A673 (cell line): Measurements from ENCODE around the gene LRIG3. TPM values are rescaled to one million over a fixed set of nuclear protein-coding genes. Genes with fewer than 3 reads are reported as not detected.

Experiments used
- BruUV-seq: library from RNA; stranded (reverse); fragments of 400-500 nt; replicated peaks from 2 replicates; lab custom pipeline; 2021; lab: Mats Ljungman, UMichigan
- CTCF ChIA-PET: fragments of 300-600 bp; sonication (Branson Sonifier 250); formaldehyde crosslinking; loops from one replicate; lab custom pipeline; 2022; ENCODE audit warnings: antibody characterized with exemption; lab: Charles Lee
- POLR2A ChIA-PET: fragments of 300-600 bp; sonication (Branson Sonifier 250); formaldehyde crosslinking; loops from one replicate; lab custom pipeline; 2022; ENCODE audit warnings: antibody characterized with exemption; ENCODE audit not compliant: low non-redundant PET; lab: Charles Lee
- DNase-seq: peaks from one replicate; pipeline ENCODE4 v3.0.0-alpha.2; 2015; ENCODE audit warnings: low spot score
- H3K27ac ChIP-seq: fragments of 200-600 bp; sonication (generic); 2 replicates; pipeline ENCODE4 v1.5.1; 2016; ENCODE audit warnings: mixed run types, low read depth, mild to moderate bottlenecking, mixed read lengths, antibody characterized with exemption, low read length; ENCODE audit not compliant: poor library complexity, severe bottlenecking
- H3K27me3 ChIP-seq: fragments of 200-600 bp; sonication (generic); replicated peaks from 2 replicates; pipeline ENCODE4 v1.6.1; 2017; ENCODE audit warnings: mixed run types, low read depth, mild to moderate bottlenecking, mixed read lengths, antibody characterized with exemption, low read length; ENCODE audit not compliant: insufficient read depth, poor library complexity
- H3K36me3 ChIP-seq: fragments of 200-600 bp; sonication (generic); 2 replicates; pipeline ENCODE4 v1.6.1; 2016; ENCODE audit warnings: mixed run types, mild to moderate bottlenecking, mixed read lengths, antibody characterized with exemption, low read length; ENCODE audit not compliant: insufficient read depth, poor library complexity, severe bottlenecking
- H3K4me1 ChIP-seq: fragments of 200-600 bp; sonication (generic); 2 replicates; pipeline ENCODE4 v1.6.1; 2017; ENCODE audit warnings: mixed run types, mild to moderate bottlenecking, mixed read lengths, antibody characterized with exemption, low read length; ENCODE audit not compliant: insufficient read depth, poor library complexity, severe bottlenecking
- H3K4me3 ChIP-seq: fragments of 200-600 bp; sonication (generic); 2 replicates; pipeline ENCODE4 v1.5.1; 2016; ENCODE audit warnings: low read depth, mixed run types, mild to moderate bottlenecking, mixed read lengths, low read length; ENCODE audit not compliant: poor library complexity, severe bottlenecking
- H3K9me3 ChIP-seq: fragments of 200-600 bp; sonication (generic); 2 replicates; pipeline ENCODE4 v1.6.1; 2016; ENCODE audit warnings: mixed run types, low read depth, mild to moderate bottlenecking, mixed read lengths, antibody characterized with exemption, low read length; ENCODE audit not compliant: poor library complexity, severe bottlenecking
- EZH2 ChIP-seq: fragments of 200-600 bp; sonication (generic); IDR thresholded peaks from 2 replicates; pipeline ENCODE4 v1.6.1; 2017; ENCODE audit warnings: borderline replicate concordance, low read depth, mild to moderate bottlenecking, mixed read lengths, antibody characterized with exemption, low read length; ENCODE audit not compliant: poor library complexity, severe bottlenecking
- intact Hi-C: fragments of 100-400 bp; cut with micrococcal nuclease; formaldehyde crosslinking; loops from one replicate; pipeline ENCODE4 v1.10.0; 2022; ENCODE audit not compliant: unreplicated experiment
- total RNA-seq: library from RNA; stranded (reverse); gene quantifications from 2 replicates; pipeline ENCODE4 v1.2.3, GENCODE V29; 2021
- TF ChIP-seq, protein P1 (sequence below): fragments of 300-800, 200-600 bp; sonication (generic); conservative IDR thresholded peaks from 2 replicates; pipeline ENCODE4 v1.5.1; 2017; ENCODE audit warnings: low read depth, mild to moderate bottlenecking, antibody characterized with exemption, low read length, moderate library complexity, mixed read lengths

The LRIG3 gene
- total RNA-seq, 1 experiment from 2014 or later: 13.4 TPM

DNA sequence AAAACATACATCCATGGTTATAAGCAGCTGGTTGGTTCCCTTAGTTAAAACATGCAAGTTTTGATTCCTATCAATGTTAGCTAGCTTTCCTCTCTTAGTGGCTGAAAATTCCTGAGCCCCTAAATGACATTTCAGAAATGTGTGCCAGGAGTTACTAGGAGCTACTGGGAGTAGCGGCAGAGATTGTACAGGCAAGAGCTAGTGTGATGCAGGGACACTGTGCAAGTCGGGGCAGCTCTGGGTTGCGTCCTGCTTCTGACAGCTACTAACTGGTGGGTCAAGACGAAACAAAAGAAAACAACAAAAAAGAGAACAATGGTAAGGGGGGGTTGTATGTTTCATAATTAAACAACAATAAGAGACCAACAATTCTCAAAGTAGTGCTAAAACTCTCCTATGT is 35.4 kb downstream of the LRIG3 start:
- Histone ChIP-seq H3K4me1 (peaks cover 44% of the 10 kb centered on the region), H3K27me3 (no peaks in the 10 kb centered on the region), H3K27ac (no peak overlapping the region), H3K9me3 (no peaks in the 10 kb centered on the region), H3K36me3 (peaks cover 26% of the 10 kb centered on the region), H3K4me3 (no peak overlapping the region)
- ChIA-PET CTCF (no interaction called here), POLR2A (no interaction called here)
- TF ChIP-seq EZH2: no peak
- TF ChIP-seq, protein P1, sequence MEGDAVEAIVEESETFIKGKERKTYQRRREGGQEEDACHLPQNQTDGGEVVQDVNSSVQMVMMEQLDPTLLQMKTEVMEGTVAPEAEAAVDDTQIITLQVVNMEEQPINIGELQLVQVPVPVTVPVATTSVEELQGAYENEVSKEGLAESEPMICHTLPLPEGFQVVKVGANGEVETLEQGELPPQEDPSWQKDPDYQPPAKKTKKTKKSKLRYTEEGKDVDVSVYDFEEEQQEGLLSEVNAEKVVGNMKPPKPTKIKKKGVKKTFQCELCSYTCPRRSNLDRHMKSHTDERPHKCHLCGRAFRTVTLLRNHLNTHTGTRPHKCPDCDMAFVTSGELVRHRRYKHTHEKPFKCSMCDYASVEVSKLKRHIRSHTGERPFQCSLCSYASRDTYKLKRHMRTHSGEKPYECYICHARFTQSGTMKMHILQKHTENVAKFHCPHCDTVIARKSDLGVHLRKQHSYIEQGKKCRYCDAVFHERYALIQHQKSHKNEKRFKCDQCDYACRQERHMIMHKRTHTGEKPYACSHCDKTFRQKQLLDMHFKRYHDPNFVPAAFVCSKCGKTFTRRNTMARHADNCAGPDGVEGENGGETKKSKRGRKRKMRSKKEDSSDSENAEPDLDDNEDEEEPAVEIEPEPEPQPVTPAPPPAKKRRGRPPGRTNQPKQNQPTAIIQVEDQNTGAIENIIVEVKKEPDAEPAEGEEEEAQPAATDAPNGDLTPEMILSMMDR: no peak
- BruUV-seq: no TSS peak
- intact Hi-C loops: no loop called here
- DNase-seq: no peak

DNA sequence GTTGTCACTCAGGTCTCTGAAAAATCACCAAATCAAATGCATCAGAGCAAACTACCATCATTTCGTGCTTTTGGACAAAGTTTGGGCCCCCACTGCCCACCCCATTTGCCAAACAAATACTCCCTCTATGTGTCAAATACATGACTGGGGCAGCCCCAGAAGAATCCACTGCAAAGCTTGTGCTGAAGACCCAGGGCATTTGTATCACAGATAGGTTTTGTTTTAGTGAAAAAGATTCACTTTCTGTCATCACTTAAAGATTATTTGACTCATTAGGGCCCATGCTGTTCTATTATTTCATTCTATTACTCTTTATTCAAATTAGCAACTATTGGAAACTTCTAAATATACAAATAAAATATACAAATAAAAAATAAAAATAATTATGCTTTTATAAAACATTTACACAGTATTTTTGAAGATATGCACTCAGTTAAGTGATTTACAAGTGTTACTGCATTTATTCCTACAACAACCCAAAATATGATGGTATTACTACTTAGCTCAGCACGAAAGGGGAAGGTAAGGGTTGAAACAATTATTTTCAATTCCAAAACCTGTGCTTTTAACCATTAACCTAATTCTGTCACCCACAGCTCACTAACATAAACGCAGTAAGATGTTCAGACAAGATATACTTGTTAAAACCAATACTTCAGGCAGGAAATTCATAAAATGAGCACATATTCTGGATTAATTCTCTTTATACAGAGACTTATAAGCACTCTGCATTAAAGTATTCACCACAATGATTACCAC is 36.5 kb downstream of the LRIG3 start:
- no peaks in the 10 kb centered on the region for H3K27me3 ChIP-seq
- no peak for TF ChIP-seq EZH2
- TF ChIP-seq, protein P1: no peak
- intact Hi-C loops: no loop called here
- BruUV-seq: no TSS peak
- CTCF ChIA-PET: no interaction called here
- no peak overlapping the region for H3K27ac ChIP-seq
- no peaks in the 10 kb centered on the region for H3K9me3 ChIP-seq
- no peak for DNase-seq
- H3K36me3 ChIP-seq: peaks cover 35% of the 10 kb centered on the region
- no peak overlapping the region for H3K4me3 ChIP-seq
- peaks cover 43% of the 10 kb centered on the region for H3K4me1 ChIP-seq
- POLR2A ChIA-PET: no interaction called here

DNA sequence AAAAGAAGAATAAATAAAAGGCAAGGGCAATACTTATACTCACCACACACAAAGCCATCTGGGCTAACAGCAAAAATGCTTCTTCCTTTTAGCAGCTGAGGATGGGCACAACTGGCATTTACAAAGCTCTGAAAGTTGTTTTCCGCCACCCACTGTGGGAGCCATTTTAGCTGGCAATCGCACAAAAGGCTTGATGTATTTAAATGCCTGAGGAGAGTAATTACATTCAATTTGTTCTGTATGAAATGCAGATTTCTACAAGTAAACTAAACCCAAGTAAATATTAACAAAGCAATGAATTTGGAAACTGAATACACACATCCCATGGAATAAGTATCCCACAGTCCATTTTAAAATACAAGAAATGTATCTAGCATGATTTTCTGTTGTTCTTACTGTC is 37.5 kb downstream of the LRIG3 start:
- Histone ChIP-seq H3K36me3 (peaks cover 41% of the 10 kb centered on the region), H3K9me3 (no peaks in the 10 kb centered on the region)
- no TSS peak for BruUV-seq

More for the DNA sequence above, 37.5 kb downstream of the LRIG3 start:
- Histone ChIP-seq H3K27me3 (no peaks in the 10 kb centered on the region), H3K27ac (no peak overlapping the region), H3K4me3 (no peak overlapping the region), H3K4me1 (peaks cover 34% of the 10 kb centered on the region)
- intact Hi-C loops: no loop called here
- peak; percentile 87 for DNase-seq
- ChIA-PET CTCF (no interaction called here), POLR2A (no interaction called here)
- TF ChIP-seq EZH2: no peak
- TF ChIP-seq, protein P1: no peak
